ENCODE measurements around the gene RNF186.
A peak's percentile ranks its signal among the peaks of the same experiment; 100 is the strongest.
"Not testable (repeated sequence)": the region's sequence is repeated elsewhere in the genome, so short reads cannot be mapped to it uniquely, and the experiment has no call there.

The RNF186 gene

DNA sequence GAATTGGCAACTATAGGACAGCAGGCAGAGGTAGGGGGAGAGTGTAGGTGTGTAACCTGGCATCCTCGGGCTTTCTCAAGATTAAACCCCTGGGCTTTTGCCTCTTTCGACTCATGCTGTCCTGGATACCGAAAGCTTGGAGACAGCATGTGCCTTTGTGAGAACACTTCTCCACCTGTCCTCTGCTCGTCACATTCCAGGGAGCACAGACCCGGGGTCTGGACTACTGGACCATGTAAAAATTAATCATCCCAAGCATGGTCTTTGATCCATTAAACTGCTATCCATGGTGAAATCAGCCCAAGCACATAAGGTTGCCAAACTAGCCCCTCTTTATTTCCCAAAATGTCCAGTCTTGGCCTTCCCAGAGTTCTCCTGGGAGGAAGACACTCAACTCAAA, 9.0 kb upstream of the RNF186 start:
- DNase-seq = no peak

DNA sequence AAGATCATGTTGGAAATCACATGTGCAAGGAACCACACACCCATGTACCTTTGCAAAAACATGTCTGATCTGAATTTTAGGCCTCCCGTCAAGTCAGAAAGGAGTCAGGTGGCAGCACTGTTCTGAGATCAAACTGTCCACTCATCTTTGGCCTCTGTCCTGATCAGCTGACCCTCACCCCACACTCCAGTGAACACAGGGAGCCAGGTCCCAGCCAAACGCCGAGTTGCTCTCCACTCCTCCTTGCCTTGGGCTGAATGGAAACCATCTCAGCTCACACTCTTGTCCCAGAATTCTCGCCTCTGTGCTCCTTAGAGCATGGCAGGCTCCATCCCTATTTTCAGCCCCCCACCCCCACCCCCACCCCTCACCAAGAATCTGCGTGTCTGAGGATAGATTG, 4.6 kb upstream of the RNF186 start:
- no peak for DNase-seq

DNA sequence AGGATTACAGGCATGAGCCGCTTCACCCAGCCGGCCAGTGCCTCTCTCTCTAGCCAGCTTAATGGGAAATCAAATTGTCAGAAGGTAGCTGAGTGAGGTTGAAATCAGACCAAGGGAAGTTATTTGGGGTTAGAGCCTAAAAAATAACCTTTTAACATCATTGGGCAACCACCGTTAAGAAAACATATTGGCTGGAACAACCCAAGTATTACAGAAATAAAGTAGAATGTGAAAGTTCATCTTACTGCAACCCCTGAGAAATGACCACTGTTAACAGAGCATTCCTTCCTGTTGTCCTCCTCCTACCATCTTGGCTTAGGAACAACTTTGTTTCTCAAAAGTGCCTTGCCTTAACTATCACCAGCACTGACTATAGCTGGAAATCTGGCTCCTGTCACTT, 3.2 kb upstream of the RNF186 start:
- no peak for DNase-seq

DNA sequence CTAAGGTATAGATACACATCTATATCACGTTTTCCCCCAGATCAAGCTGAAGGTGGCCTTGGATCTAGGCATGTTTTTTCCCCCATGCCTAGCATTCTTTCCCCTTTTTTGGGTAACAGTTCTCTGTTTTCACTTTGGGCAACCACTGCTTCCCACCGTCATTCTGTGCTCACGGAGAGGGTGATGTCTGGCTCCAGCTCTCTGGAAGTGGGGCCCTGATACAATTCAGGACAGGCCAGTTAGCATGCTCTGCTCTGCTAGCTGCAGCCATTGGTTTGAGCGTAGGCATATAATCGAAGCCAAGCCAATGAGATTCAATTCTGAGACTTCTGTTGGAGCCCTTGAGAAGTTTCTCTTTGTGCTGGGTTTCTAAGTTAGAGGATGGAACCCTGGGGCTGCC, 2.1 kb upstream of the RNF186 start:
- no peak for DNase-seq

DNA sequence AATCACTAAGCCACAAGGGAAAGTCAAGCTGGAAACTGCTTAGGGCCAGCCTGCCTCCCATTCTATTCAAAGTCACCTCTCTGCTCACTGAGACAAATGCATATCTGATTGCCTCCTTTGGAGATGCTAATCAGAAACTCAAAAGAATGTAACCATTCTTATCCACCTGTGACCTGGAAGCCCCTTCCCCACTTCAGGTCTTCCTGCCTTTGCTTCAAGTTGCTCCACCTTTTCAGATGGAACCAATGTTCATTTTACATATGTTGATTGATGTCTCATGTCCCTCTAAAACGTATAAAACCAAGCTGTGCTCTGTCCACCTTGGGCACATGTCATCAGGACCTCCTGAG, 1.6 kb upstream of the RNF186 start:
- not testable (repeated sequence) for DNase-seq

DNA sequence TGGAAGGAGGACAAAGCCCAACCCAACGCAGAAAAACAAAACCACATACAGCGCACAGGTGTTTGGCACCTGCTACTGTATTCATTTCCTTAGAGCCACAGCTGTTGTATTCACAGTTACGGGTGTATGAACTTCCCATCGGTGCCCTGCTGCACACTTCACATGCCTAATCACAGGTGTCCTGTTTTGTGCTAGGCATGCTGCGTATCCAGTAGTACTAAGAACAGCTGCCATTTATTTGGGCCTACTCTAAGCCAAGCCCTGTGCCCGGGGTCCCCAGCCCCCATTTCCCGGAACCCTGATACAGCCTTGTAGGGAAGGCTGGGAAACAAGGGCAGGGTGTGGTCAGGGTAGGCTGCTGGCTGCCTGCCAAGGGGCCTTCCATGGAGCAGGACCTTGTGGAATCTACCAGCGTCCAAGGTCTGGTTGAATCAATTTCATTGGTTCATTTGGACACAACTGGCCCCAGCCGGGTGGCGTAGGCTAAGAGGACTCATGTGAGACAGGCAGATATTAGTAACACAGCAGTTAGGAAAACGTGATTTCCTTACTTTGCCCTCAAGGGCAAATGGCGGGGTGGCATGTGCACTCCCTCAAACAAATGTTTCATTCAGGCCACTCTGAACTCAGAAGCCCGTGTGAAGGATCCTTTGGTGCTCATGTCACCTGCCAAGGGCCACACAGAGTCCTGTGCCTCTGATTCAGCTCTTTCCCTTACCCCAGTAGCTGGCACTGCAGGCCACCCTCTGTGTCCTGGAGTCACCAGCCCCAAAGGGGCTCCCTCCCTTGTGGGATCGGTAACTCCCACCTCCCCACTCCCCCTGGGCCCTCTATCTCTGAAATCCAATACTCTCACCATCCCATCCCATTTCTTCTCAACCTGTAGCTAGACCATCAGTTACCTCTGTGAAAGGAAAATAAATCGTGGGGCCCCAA, 986 bp upstream of the RNF186 start:
- no peak for DNase-seq

DNA sequence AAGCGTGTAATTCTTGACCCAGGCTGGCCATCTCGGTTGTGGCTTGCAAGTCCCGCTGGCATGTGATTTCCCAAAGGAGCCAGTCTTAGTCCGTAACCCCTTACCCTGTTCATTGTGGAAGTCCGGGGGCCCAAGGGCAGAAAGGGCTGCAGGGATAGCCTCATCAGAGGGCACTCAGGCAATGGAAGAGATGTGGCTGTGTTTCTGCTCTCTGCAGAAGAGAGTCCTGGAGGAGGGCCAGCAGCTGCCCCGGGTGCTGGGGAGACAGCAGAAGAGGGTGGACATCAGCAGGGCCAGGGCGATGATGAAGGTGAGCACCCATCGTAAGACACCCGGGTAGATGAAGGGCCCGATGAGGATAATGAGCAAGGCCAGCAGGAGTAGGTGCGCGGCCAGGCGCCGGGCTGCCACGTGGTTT, 830 bp downstream of the RNF186 start:
- DNase-seq = no peak

DNA sequence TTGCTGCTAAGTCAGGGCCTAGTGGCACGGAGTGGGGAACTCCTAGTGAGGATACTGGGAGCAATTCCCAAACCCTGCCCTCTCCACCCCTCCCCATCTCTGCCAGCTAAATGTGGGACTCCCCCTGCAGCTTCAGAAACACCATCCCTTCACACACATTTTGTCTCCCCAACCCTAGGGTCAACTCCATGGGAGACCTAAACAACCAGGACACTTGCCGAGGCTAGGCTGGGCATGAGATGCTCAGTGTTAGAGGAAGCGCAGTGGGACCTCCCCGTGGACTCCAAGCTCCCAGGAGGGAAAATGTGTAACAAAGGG, 1.5 kb downstream of the RNF186 start:
- no peak for DNase-seq

DNA sequence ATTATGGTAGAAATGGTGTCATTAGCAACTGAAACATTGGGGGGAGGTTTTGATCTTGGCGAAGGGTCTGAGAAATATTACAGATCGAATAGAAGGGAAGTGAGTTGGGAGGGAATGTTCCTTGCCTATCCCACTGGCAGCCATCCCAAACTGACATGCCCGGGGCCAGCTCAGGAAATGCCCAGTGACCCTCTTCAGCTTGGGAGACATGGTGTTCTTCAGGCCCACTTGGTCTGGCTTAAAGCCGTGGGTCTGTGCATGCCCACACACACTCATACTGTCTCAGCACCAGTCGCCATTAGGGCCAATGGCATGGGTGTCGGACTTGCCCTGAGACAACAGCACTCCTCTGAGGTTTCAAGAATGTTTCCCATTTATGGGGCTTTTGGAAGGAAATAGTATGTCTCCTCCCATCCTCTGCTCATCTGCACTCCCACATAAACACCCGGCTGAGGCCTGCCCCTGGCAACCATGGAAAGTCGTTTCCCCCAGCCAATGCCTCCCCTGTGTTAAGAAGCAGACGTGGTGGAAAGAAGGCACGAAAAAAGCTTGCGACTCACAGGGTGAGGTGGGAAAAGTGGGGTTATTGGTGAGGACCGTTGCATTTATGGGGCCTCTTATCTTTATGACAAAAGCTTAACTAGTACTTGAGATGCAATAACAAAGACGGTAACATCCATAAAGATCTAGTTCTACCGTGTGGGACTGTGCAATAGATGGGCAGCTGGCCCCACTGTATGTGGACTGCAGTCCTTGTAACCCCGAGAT, 2.0 kb downstream of the RNF186 start:
- DNase-seq = no peak

DNA sequence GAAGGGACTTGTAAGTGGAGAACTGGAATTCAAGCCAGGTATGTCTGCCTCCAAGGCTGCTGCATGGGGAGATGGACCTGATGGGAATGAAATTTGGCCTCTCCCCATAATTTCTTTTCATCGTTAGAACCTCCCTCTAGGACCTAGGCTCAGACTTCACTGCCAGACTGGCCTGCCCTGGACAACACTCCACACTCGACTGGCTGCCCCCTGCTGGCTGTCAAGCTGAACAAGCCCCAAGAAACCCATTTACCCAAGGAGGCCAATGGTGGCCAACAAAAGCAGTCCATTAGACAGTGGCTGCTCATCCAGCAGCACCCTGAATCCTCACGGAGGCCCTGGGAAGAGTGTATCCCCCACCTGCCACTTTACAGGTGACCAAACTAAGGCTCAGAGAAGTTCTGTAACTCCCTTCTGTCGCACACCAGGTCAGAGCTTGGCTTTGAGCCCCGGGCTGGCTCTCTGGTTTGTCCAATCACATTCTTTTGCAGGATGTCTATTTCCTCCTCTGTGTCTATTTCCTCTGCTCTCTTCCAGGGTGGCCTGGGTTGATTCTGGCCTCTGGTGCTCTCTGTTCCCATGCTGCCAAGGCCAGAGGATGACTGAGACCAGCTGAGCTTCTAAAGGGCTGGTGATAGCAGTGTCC, 3.8 kb downstream of the RNF186 start:
- DNase-seq = no peak

DNA sequence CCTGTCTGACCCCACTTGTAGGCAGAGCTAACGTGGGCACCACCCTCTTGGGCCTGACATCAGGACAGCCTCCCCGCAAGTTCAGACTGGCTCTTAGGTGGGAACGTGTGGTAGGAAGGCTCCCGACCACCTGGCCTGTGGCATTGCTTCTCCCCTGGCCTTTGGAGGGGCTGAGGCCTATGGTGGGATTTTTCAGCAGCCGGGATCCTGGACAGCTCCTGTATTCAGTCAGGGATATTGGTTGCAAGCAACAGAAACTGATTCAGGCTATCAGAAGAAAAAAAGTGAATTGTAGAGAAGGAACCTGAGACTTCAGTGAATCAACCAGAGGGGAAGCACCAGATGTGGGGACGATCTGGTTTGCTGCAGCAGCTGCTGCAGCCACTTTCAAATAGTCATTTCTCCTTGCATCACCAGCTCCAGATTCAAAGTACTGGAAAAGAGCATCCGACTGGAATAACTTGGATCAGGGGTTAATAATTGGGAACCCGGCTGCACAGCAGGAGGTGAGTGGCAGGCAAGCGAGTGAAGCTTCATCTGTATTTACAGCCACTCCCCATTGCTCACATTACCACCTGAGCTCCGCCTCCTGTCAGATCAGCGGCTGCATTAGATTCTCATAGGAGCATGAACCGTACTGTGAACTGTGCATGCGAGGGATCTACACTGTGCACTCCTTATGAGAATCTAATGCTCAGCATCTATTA, 5.9 kb downstream of the RNF186 start:
- no peak for DNase-seq

DNA sequence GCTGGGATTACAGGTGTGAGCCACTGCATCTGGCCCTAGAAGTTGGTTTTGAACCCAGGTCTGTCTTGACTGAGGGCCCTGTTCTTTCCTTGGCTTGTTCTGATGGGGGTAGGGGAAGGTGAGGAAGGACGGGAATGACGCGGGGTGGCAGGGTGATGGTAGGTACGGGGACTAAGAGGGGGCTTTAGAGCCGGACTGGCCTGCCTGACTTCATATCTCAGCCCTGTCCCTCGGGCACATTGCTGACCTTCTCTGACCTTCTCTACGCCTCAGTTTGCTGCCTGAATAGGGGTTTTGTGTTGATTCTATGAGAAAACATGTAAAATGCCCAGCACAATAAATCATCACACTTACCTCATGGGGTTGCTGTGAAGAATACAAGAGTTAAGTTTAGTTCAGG, 6.7 kb downstream of the RNF186 start:
- DNase-seq = no peak

DNA sequence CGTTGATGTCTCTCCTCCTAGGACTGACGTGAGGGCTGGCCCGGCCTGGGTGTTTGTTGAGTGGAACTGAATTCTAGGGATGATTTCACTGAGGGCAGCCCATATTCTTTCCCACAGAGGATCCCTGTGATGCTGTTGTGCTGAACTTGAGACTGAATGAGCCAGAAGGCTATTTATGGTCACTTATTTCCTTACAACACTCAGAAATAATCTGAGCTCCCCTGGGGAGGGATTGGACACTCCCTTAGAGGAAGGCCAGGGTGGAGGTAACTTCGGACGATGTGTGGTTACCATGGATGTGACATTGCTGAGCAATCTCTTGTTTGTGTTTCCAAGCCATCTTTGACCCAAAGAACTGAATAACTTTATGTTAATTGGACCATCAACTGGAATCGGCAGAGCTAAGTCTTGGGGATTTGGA, 10.2 kb downstream of the RNF186 start:
- DNase-seq = peak; percentile 68

DNA sequence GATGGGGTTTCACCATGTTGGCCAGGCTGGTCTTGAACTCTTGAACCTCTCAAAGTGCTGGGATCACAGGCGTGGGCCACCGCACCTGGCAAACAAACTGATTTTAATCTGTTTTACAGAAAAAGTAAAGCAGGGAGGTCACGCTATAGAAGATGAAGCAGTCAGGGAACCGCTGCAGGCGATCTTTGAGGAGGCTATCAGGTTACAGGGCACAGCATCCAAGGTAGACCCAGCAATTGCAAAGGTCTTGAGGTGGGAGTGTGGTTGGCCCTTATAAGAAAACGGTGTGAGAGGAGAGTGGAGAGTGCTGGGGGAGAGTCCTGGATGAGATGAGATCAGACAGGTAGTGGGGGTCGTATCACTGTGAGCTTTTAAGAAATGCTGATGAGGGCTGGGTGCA, 12.8 kb downstream of the RNF186 start:
- no peak for DNase-seq

DNA sequence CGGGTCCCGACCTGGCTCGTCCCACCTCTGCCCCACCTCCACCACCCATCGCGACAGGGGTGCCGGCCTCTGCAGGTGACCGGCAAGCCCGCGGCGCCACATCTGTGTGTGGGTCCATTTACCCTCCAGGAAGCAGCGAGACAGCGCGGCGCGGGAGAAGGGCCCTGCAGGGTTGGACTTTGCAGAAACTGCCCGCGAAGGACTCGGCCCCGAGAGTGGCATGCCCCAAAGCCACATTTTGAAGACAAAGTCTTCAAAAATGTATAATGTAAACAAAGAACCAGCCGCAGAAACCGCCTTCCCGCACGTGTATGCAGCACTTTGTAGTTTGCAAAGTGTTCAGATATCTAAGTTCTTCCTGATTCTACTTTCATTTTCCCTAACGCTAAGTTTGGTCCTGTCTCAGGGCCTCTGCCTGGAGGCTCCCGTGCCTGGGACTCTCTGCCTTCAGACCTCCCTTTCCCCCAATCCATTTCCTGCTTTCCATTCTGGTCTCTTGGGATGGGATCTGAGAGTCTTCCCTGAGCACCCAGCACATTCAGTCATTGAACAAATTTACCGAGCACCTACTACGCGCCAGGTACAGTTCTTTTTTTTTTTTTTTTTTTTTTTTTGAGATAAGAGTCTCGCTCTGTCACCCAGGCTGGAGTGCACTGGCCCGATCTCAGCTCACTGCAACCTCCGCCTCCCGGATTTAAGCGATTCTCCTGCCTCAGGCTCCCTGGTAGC, 14.8 kb downstream of the RNF186 start:
- DNase-seq = peak; percentile 45

DNA sequence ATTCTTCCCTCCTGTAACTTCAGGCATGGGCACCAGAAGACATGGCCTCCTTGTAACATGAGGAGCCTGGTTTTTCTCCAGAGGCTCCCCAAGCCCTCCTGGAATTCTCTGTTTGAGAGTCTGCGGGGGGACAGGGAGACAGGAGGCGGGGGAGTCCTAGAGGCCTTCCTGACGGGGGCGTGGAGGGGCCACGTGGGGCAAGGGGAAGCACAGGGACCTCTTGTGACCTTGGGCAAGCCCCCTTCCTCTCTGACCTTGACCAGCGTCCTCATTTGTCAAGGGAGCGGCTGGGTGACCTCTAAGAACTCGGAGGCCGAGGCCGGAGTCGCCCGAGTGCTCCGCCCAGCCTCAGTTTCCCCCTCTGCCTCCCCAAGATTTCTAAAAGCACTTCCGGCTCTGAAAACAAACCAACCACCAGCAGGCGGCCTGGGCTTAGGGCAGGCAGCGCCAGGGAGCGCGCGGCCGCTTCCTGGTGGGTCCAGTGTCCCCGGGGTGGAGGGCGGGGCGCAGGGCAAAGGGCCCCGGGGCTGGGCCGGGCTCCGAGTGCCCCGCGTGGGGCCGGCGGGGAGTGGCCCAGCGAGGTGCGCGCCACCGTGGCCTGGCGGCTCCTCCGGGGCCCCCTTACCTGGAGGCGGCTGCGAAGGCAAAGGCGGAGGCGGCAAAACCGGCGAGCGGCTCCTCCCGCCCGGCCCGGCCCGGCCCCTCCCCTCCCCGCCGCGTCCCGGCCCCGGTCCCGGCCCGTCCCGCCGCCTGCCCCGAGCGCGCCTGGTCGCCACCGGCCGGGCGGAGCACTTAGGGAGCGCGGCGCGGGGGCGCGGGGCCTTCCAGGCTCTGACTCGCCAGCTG, 15.6 kb downstream of the RNF186 start, which contains the start of gene TMCO4:
TSS of gene TMCO4 (minus strand) at position 687 of the 846 bp plus-strand sequence. CDS start 19,158 bp downstream, outside the sequence.
- DNase-seq = no peak

DNA sequence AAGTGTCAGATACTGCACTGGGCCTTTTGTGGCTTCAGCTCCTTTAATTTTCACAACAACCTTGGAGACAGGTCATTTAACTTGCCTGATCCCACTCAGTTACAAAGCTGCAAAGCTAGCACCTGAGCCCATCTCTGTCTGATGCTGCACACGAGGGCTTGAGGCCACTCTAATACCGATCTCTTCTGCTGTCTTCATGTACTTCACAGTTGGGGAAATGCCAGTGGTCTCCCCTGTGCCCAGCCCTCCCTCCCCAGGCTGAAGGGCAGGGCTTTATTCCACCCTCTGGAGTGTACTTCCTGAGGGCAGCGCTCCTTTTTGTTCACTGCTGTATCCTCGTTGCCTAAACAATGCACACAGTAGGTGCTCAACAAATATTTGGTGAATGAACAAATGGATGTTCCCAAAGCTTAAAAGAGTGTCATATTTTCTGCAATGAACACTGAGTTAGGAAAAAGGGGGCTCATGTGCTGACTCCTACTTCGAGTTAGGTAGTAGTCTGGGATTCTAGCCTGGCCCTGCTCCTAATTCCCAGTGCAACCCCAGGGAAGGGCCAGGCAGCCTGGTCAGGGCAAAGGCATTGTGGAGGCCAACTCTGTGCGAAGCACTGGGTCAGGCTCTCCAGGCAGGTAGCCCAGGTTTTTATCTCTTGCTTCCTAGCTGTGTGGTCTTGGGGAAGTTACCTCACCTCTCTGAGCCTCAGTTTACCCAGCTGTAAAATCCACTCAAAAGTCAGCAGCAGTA, 16.4 kb downstream of the RNF186 start:
- no peak for DNase-seq

DNA sequence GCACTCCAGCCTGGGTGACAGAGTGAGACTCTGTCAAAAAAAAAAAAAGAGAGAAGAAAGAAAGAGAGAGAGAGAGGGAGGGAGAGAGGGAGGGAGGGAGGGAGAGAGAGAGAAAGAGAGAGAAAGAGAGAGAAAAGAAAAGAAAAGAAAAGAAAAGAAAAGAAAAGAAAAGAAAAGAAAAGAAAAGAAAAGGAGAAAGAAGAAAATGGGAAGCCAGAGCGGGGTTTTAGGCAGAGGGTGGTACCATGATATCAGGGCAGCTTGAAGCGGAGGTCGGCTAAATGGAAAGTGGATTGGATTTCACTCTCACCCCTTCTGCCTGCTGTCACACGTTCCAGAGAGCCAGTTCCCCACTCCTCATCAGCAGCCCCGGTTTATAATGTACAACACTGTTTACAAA, 17.3 kb downstream of the RNF186 start:
- no peak for DNase-seq

DNA sequence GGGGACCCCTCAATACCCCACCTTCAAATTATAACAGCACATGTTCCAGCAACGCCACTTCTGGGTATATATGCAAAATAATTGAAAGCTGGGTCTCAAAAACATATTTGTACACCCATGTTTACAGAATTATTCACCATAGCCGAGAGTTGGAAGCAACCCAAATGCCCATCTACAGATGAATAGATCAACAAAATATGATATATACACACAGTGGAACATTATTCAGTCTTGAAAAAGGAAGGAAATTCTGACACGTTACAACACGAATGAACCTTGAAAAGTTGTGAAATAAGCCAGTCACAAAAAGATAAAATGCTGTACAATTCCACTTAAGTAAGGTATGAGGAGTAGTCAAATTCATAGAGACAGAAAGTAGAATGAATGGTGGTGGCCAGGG, 20.5 kb downstream of the RNF186 start:
- no peak for DNase-seq

DNA sequence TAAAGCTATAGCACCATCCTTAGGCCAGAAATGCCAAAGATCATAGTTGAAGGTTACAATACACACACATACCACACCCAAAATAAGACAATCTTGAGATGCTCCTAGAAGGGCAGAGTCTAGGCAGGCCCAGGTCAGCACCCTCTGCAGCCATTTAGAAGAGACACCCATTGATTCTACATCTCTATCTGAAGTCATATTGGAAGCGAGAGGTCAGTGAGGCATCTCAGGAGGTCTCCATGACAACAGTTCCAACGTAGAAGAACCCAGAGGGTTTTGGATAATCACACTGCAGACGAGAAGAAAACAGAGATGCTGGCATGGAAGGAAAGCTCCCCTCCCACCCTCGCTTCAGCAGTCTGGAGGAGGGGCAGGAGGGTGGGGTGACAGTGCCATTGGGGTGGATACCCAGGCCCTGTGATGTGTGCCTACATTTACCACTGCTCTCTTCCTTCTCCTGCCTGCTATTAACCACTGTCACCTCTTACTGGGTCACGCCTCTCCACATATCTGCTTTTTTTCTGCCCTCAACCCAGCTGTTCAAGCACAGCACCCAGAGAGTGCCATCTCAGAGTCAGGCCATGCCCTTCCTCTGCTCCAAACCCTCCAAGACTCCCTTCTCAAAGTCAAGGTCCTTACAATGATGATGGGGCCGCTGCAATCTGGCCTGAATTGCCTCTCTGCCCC, 21.6 kb downstream of the RNF186 start:
- DNase-seq = no peak

All from kidney glomerular epithelial cell (primary cell).